ENCODE results near the gene COX19.
"Not testable (repeated sequence)": the region's sequence is repeated elsewhere in the genome, so short reads cannot be mapped to it uniquely, and the experiment has no call there.

COX19 gene

GRCh38 chr7:1010226-1010625 lies 34.9 kb upstream of the COX19 start:
- Histone ChIP-seq H3K27ac (ENCODE audit: insufficient read depth, low read depth, low read length, poor library complexity, severe bottlenecking) (no peak overlapping the region), H3K4me1 (ENCODE audit: control insufficient read depth, insufficient read depth, low read length) (no peaks in the 10 kb centered on the region), H3K36me3 (ENCODE audit: control insufficient read depth, insufficient read depth, low read length) (peaks cover 15% of the 10 kb centered on the region), H3K27me3 (ENCODE audit: control insufficient read depth, insufficient read depth, low read length, poor library complexity, severe bottlenecking) (no peaks in the 10 kb centered on the region), H3K9me3 (ENCODE audit: control insufficient read depth, low read length) (no peaks in the 10 kb centered on the region), H3K4me3 (ENCODE audit: insufficient read depth, low read depth, low read length) (no peak overlapping the region)
- WGBS, 2 experiments = 88% methylated on average over 13 of the region's 13 CpGs

- H3K4me3 ChIP-seq (ENCODE audit: insufficient read depth, low read depth, low read length) = no peak overlapping the region
- no peak overlapping the region for H3K27ac ChIP-seq (ENCODE audit: insufficient read depth, low read depth, low read length, poor library complexity, severe bottlenecking)
- no peaks in the 10 kb centered on the region for H3K9me3 ChIP-seq (ENCODE audit: control insufficient read depth, low read length)
- H3K36me3 ChIP-seq (ENCODE audit: control insufficient read depth, insufficient read depth, low read length) = peaks cover 15% of the 10 kb centered on the region
- H3K4me1 ChIP-seq (ENCODE audit: control insufficient read depth, insufficient read depth, low read length) = no peaks in the 10 kb centered on the region
- 95 to 96% methylated on average over 22 of the region's 22 CpGs for WGBS, 2 experiments
- H3K27me3 ChIP-seq (ENCODE audit: control insufficient read depth, insufficient read depth, low read length, poor library complexity, severe bottlenecking) = no peaks in the 10 kb centered on the region
These were observed 34.4 kb upstream of the COX19 start for GRCh38 chr7:1009747-1010146.

- H3K36me3 ChIP-seq (ENCODE audit: control insufficient read depth, insufficient read depth, low read length) = peaks cover 15% of the 10 kb centered on the region
- H3K4me1 ChIP-seq (ENCODE audit: control insufficient read depth, insufficient read depth, low read length) = no peaks in the 10 kb centered on the region
- 91% methylated on average over 37 of the region's 37 CpGs for whole genome bisulfite sequencing, 2 experiments
- H3K27me3 ChIP-seq (ENCODE audit: control insufficient read depth, insufficient read depth, low read length, poor library complexity, severe bottlenecking) = no peaks in the 10 kb centered on the region
- no peak overlapping the region for H3K4me3 ChIP-seq (ENCODE audit: insufficient read depth, low read depth, low read length)
- no peak overlapping the region for H3K27ac ChIP-seq (ENCODE audit: insufficient read depth, low read depth, low read length, poor library complexity, severe bottlenecking)
- H3K9me3 ChIP-seq (ENCODE audit: control insufficient read depth, low read length) = no peaks in the 10 kb centered on the region
These were observed 33.5 kb upstream of the COX19 start for GRCh38 chr7:1008733-1009363.

- Histone ChIP-seq H3K4me1 (ENCODE audit: control insufficient read depth, insufficient read depth, low read length) (no peaks in the 10 kb centered on the region), H3K36me3 (ENCODE audit: control insufficient read depth, insufficient read depth, low read length) (peaks cover 15% of the 10 kb centered on the region), H3K27me3 (ENCODE audit: control insufficient read depth, insufficient read depth, low read length, poor library complexity, severe bottlenecking) (no peaks in the 10 kb centered on the region), H3K4me3 (ENCODE audit: insufficient read depth, low read depth, low read length) (no peak overlapping the region), H3K27ac (ENCODE audit: insufficient read depth, low read depth, low read length, poor library complexity, severe bottlenecking) (no peak overlapping the region), H3K9me3 (ENCODE audit: control insufficient read depth, low read length) (no peaks in the 10 kb centered on the region)
- WGBS, 2 experiments = 93% methylated on average over 15 of the region's 15 CpGs
These were observed 32.6 kb upstream of the COX19 start for GRCh38 chr7:1007901-1008300.

GRCh38 chr7:1005303-1005702 lies 30.0 kb upstream of the COX19 start:
- H3K9me3 ChIP-seq (ENCODE audit: control insufficient read depth, low read length) = no peaks in the 10 kb centered on the region
- H3K4me3 ChIP-seq (ENCODE audit: insufficient read depth, low read depth, low read length) = no peak overlapping the region
- no peaks in the 10 kb centered on the region for H3K4me1 ChIP-seq (ENCODE audit: control insufficient read depth, insufficient read depth, low read length)
- WGBS, 2 experiments = 95 to 97% methylated on average over 21 of the region's 21 CpGs
- no peak overlapping the region for H3K27ac ChIP-seq (ENCODE audit: insufficient read depth, low read depth, low read length, poor library complexity, severe bottlenecking)
- H3K36me3 ChIP-seq (ENCODE audit: control insufficient read depth, insufficient read depth, low read length) = peaks cover 15% of the 10 kb centered on the region
- H3K27me3 ChIP-seq (ENCODE audit: control insufficient read depth, insufficient read depth, low read length, poor library complexity, severe bottlenecking) = no peaks in the 10 kb centered on the region

GRCh38 chr7:1004018-1004852 lies 28.9 kb upstream of the COX19 start:
- no peaks in the 10 kb centered on the region for H3K9me3 ChIP-seq (ENCODE audit: control insufficient read depth, low read length)
- no peaks in the 10 kb centered on the region for H3K27me3 ChIP-seq (ENCODE audit: control insufficient read depth, insufficient read depth, low read length, poor library complexity, severe bottlenecking)
- H3K36me3 ChIP-seq (ENCODE audit: control insufficient read depth, insufficient read depth, low read length) = peaks cover 12% of the 10 kb centered on the region
- no peak overlapping the region for H3K27ac ChIP-seq (ENCODE audit: insufficient read depth, low read depth, low read length, poor library complexity, severe bottlenecking)
- WGBS, 2 experiments = 93 to 95% methylated on average over 32 of the region's 32 CpGs
- peaks cover 7% of the 10 kb centered on the region for H3K4me1 ChIP-seq (ENCODE audit: control insufficient read depth, insufficient read depth, low read length)
- H3K4me3 ChIP-seq (ENCODE audit: insufficient read depth, low read depth, low read length) = no peak overlapping the region

- WGBS, 2 experiments = 97 to 99% methylated on average over 4 of the region's 7 CpGs
- H3K4me3 ChIP-seq (ENCODE audit: insufficient read depth, low read depth, low read length); H3K27me3 ChIP-seq (ENCODE audit: control insufficient read depth, insufficient read depth, low read length, poor library complexity, severe bottlenecking); H3K9me3 ChIP-seq (ENCODE audit: control insufficient read depth, low read length); H3K36me3 ChIP-seq (ENCODE audit: control insufficient read depth, insufficient read depth, low read length); H3K27ac ChIP-seq (ENCODE audit: insufficient read depth, low read depth, low read length, poor library complexity, severe bottlenecking): not testable (repeated sequence)
- H3K4me1 ChIP-seq (ENCODE audit: control insufficient read depth, insufficient read depth, low read length) = peaks cover 16% of the 10 kb centered on the region
These were observed 27.1 kb upstream of the COX19 start for GRCh38 chr7:1002445-1002844.

- 96 to 97% methylated on average over 4 of the region's 4 CpGs for WGBS, 2 experiments
These were observed 26.7 kb upstream of the COX19 start for GRCh38 chr7:1002026-1002425.

GRCh38 chr7:1001069-1001770 lies 25.9 kb upstream of the COX19 start:
- 84 to 86% methylated on average over 14 of the region's 14 CpGs for WGBS, 2 experiments
- not testable (repeated sequence) for H3K36me3 ChIP-seq (ENCODE audit: control insufficient read depth, insufficient read depth, low read length); H3K27me3 ChIP-seq (ENCODE audit: control insufficient read depth, insufficient read depth, low read length, poor library complexity, severe bottlenecking); H3K27ac ChIP-seq (ENCODE audit: insufficient read depth, low read depth, low read length, poor library complexity, severe bottlenecking); H3K9me3 ChIP-seq (ENCODE audit: control insufficient read depth, low read length); H3K4me3 ChIP-seq (ENCODE audit: insufficient read depth, low read depth, low read length)
- peaks cover 22% of the 10 kb centered on the region for H3K4me1 ChIP-seq (ENCODE audit: control insufficient read depth, insufficient read depth, low read length)

More at GRCh38 chr7:1002026-1002425, 26.7 kb upstream of the COX19 start:
- H3K36me3 ChIP-seq (ENCODE audit: control insufficient read depth, insufficient read depth, low read length); H3K27ac ChIP-seq (ENCODE audit: insufficient read depth, low read depth, low read length, poor library complexity, severe bottlenecking); H3K9me3 ChIP-seq (ENCODE audit: control insufficient read depth, low read length); H3K4me3 ChIP-seq (ENCODE audit: insufficient read depth, low read depth, low read length); H3K27me3 ChIP-seq (ENCODE audit: control insufficient read depth, insufficient read depth, low read length, poor library complexity, severe bottlenecking): not testable (repeated sequence)
- peaks cover 20% of the 10 kb centered on the region for H3K4me1 ChIP-seq (ENCODE audit: control insufficient read depth, insufficient read depth, low read length)

Measured in ectodermal cell (in vitro differentiated cells).